CD14-positive monocyte (primary cell): ENCODE results near the gene CALD1. TPM values are rescaled to one million over a fixed set of nuclear protein-coding genes. Genes with fewer than 3 reads are reported as not detected.

ENCODE experiments used
- DNase-seq, 3 donors: peaks; one replicate each; pipeline ENCODE4 v3.0.0-alpha.2; 2011 to 2022
- H2AFZ ChIP-seq: 2 replicates; pipeline ENCODE4 v1.6.0; 2012; ENCODE audit warnings: mild to moderate bottlenecking, low read depth, low read length, inconsistent platforms; ENCODE audit not compliant: insufficient read depth, poor library complexity, severe bottlenecking
- H3K27ac ChIP-seq, 2 donors: 1 replicate in 1 of 2; 2 replicates in 1 of 2; pipeline ENCODE4 v1.5.1; 2012 to 2013; ENCODE audit warnings: low read length in 2 of 2, control low read depth in 1 of 2, inconsistent platforms in 1 of 2, low read depth in 1 of 2, mild to moderate bottlenecking in 1 of 2
- H3K27me3 ChIP-seq, 2 donors: one replicate each; pipeline versions ENCODE4 v1.6.0 to v1.6.1; 2011 to 2013; ENCODE audit warnings: low read length in 2 of 2; ENCODE audit not compliant: control insufficient read depth in 2 of 2, insufficient read depth in 2 of 2
- H3K36me3 ChIP-seq, 2 donors: replicated peaks in 1 of 2; 1 replicate in 1 of 2; 2 replicates in 1 of 2; pipeline versions ENCODE4 v1.5.1 to v1.6.1; 2012 to 2013; ENCODE audit warnings: low read length in 2 of 2, control low read depth in 1 of 2, inconsistent platforms in 1 of 2, mild to moderate bottlenecking in 1 of 2; ENCODE audit not compliant: insufficient read depth in 2 of 2, control insufficient read depth in 1 of 2
- H3K4me1 ChIP-seq, 2 donors: 1 replicate in 1 of 2; 2 replicates in 1 of 2; pipeline versions ENCODE4 v1.5.1 to v1.6.1; 2012 to 2013; ENCODE audit warnings: low read length in 2 of 2, control low read depth in 1 of 2, inconsistent platforms in 1 of 2, mild to moderate bottlenecking in 1 of 2, moderate library complexity in 1 of 2; ENCODE audit not compliant: insufficient read depth in 2 of 2, control insufficient read depth in 1 of 2
- H3K4me2 ChIP-seq: replicated peaks from 2 replicates; pipeline ENCODE3; 2012; ENCODE audit warnings: low read length, moderate library complexity, mild to moderate bottlenecking; ENCODE audit not compliant: poor library complexity, severe bottlenecking; ENCODE audit errors: extremely low read depth
- H3K4me3 ChIP-seq, 3 experiments: fragments of 200-600 bp in 1 of 3; sonication (generic) in 1 of 3; replicated peaks in 1 of 3; 1 replicate in 2 of 3; 2 replicates in 1 of 3; pipeline ENCODE4 v1.5.1; 2011 to 2013; ENCODE audit warnings: low read length in 3 of 3, mild to moderate bottlenecking in 3 of 3, control low read depth in 2 of 3, low read depth in 2 of 3, inconsistent platforms in 1 of 3, moderate library complexity in 1 of 3
- H3K79me2 ChIP-seq: 2 replicates; pipeline ENCODE4 v1.6.0; 2012; ENCODE audit warnings: mild to moderate bottlenecking, control low read depth, inconsistent platforms, low read length, moderate library complexity; ENCODE audit not compliant: insufficient read depth
- H3K9ac ChIP-seq: 2 replicates; pipeline ENCODE4 v1.6.0; 2017; ENCODE audit warnings: low read length, mild to moderate bottlenecking; ENCODE audit not compliant: insufficient read depth, poor library complexity, severe bottlenecking
- H3K9me3 ChIP-seq, 2 donors: replicated peaks in 1 of 2; 1 replicate in 1 of 2; 2 replicates in 1 of 2; pipeline versions ENCODE4 v1.5.1 to v1.6.1; 2012 to 2013; ENCODE audit warnings: low read length in 2 of 2, control low read depth in 1 of 2; ENCODE audit not compliant: control insufficient read depth in 1 of 2, insufficient read depth in 1 of 2
- H4K20me1 ChIP-seq: 2 replicates; pipeline ENCODE4 v1.6.0; 2012; ENCODE audit warnings: mild to moderate bottlenecking, low read length, control low read depth, moderate library complexity; ENCODE audit not compliant: insufficient read depth
- H3K27ac Mint-ChIP-seq, 7 donors: one replicate each; pipeline ENCODE4 v1.8.0; 2020; ENCODE audit warnings: mild to moderate bottlenecking in 7 of 7, mixed read lengths in 7 of 7, moderate library complexity in 6 of 7, inconsistent platforms in 2 of 7
- H3K27me3 Mint-ChIP-seq, 3 donors: one replicate each; pipeline ENCODE4 v1.8.0; 2021 to 2022; ENCODE audit warnings: low read depth in 3 of 3, mild to moderate bottlenecking in 3 of 3, mixed read lengths in 3 of 3, moderate library complexity in 3 of 3, inconsistent platforms in 1 of 3
- H3K36me3 Mint-ChIP-seq, 2 donors: one replicate each; pipeline ENCODE4 v1.8.0; 2020; ENCODE audit warnings: mixed read lengths in 2 of 2, inconsistent platforms in 1 of 2, mild to moderate bottlenecking in 1 of 2
- H3K4me1 Mint-ChIP-seq: one replicate; pipeline ENCODE4 v1.8.0; 2020; ENCODE audit warnings: mild to moderate bottlenecking, mixed read lengths
- H3K4me3 Mint-ChIP-seq, 2 donors: one replicate each; pipeline ENCODE4 v1.8.0; 2020; ENCODE audit warnings: mild to moderate bottlenecking in 2 of 2, mixed read lengths in 2 of 2, moderate library complexity in 1 of 2
- H3K9me3 Mint-ChIP-seq, 7 donors: one replicate each; pipeline ENCODE4 v1.8.0; 2020 to 2022; ENCODE audit warnings: mixed read lengths in 7 of 7, mild to moderate bottlenecking in 6 of 7, moderate library complexity in 6 of 7, inconsistent platforms in 2 of 7
- CTCF ChIP-seq: fragments of 200-600 bp; IDR thresholded peaks from one replicate; pipeline ENCODE4 v1.8.0; 2022; ENCODE audit warnings: antibody characterized with exemption, mild to moderate bottlenecking
- WGBS: methylation state at CpG from one replicate; pipeline ENCODE4 v1.1.5; 2013; ENCODE audit warnings: missing lambda C conversion rate; ENCODE audit not compliant: insufficient coverage; 5-methylcytosine and 5-hydroxymethylcytosine counted together
- intact Hi-C, 2 donors: fragments of 100-400 bp; cut with micrococcal nuclease; formaldehyde crosslinking; loops; one replicate each; pipeline versions ENCODE4 v1.15.0 to v1.15.1; 2023
- polyA plus RNA-seq, 3 donors: library from polyadenylated mRNA; depleted of rRNA in 1 of 3; unstranded in 2 of 3; stranded (reverse) in 1 of 3; fragments of 300-500 nt in 2 of 3; fragments of >200 nt in 1 of 3; fragmentation: Illumina TruSeq in 2 of 3; gene quantifications; 1 replicate in 2 of 3; 2 replicates in 1 of 3; pipeline ENCODE4 v1.2.3, GENCODE V29; 2012 to 2021

Gene CALD1
- polyA plus RNA-seq, 3 donors = 0.18 TPM; not detected in 2

- no peak for TF ChIP-seq CTCF
- no peaks in the 10 kb centered on the region for H3K27me3 ChIP-seq
- Mint-ChIP-seq H3K9me3 (peaks cover 0 to 2% (median 0%) of the 10 kb centered on the region in 7 donors), H3K4me3 (no peak overlapping the region), H3K27ac (no peak overlapping the region), H3K27me3 (no peaks in the 10 kb centered on the region), H3K4me1 (no peaks in the 10 kb centered on the region), H3K36me3 (peaks cover 16 to 29% of the 10 kb centered on the region in 2 donors)
- WGBS = 100% methylated on average over 2 of the region's 2 CpGs
- H3K9me3 ChIP-seq = no peaks in the 10 kb centered on the region
- H3K4me2 ChIP-seq = no peak overlapping the region
- H3K4me1 ChIP-seq = no peaks in the 10 kb centered on the region
- no peaks in the 10 kb centered on the region for H4K20me1 ChIP-seq
- H3K27ac ChIP-seq = no peak overlapping the region
- H2AFZ ChIP-seq = no peak overlapping the region
- H3K9ac ChIP-seq = no peak overlapping the region
- H3K36me3 ChIP-seq = peaks cover 3 to 17% of the 10 kb centered on the region in 2 donors
- no peak overlapping the region for H3K4me3 ChIP-seq
- intact Hi-C loops = no loop called here
- DNase-seq = no peak
- H3K79me2 ChIP-seq = no peaks in the 10 kb centered on the region
Measured at GRCh38 chr7:134996097-134996550, 216.7 kb downstream of the CALD1 start.

- Histone ChIP-seq H3K36me3 (peaks cover 3 to 17% of the 10 kb centered on the region in 2 donors), H4K20me1 (no peaks in the 10 kb centered on the region), H3K79me2 (no peaks in the 10 kb centered on the region), H3K4me1 (no peaks in the 10 kb centered on the region), H3K4me2 (no peak overlapping the region), H3K9me3 (no peaks in the 10 kb centered on the region), H3K27ac (no peak overlapping the region), H3K27me3 (no peaks in the 10 kb centered on the region), H3K4me3 (no peak overlapping the region), H3K9ac (no peak overlapping the region), H2AFZ (no peak overlapping the region)
- intact Hi-C loops = no loop called here
- no peak for TF ChIP-seq CTCF
- Mint-ChIP-seq H3K4me1 (no peaks in the 10 kb centered on the region), H3K9me3 (peaks cover 0 to 3% (median 0%) of the 10 kb centered on the region in 7 donors), H3K27ac (no peak overlapping the region), H3K36me3 (peaks cover 16 to 26% of the 10 kb centered on the region in 2 donors), H3K4me3 (no peak overlapping the region), H3K27me3 (peaks cover 0 to 2% (median 0%) of the 10 kb centered on the region in 3 donors)
- WGBS = 90% methylated on average over 2 of the region's 3 CpGs
- DNase-seq = no peak
Measured at GRCh38 chr7:134997214-134997885, 217.9 kb downstream of the CALD1 start.
